Stimulated activated CD4-positive, alpha-beta T cell treated with anti-CD3 and anti-CD28 coated beads, Interleukin-1b, Interleukin-23, amount 100 ng/mL, for 24 hours (primary cell): Measurements from ENCODE around the gene KLHL33.

Source experiments
- DNase-seq, 4 experiments: peaks; one replicate each; pipeline ENCODE4 v3.0.0-alpha.2; 2020; ENCODE audit warnings: low read depth in 4 of 4, low spot score in 1 of 4

The KLHL33 gene, protein sequence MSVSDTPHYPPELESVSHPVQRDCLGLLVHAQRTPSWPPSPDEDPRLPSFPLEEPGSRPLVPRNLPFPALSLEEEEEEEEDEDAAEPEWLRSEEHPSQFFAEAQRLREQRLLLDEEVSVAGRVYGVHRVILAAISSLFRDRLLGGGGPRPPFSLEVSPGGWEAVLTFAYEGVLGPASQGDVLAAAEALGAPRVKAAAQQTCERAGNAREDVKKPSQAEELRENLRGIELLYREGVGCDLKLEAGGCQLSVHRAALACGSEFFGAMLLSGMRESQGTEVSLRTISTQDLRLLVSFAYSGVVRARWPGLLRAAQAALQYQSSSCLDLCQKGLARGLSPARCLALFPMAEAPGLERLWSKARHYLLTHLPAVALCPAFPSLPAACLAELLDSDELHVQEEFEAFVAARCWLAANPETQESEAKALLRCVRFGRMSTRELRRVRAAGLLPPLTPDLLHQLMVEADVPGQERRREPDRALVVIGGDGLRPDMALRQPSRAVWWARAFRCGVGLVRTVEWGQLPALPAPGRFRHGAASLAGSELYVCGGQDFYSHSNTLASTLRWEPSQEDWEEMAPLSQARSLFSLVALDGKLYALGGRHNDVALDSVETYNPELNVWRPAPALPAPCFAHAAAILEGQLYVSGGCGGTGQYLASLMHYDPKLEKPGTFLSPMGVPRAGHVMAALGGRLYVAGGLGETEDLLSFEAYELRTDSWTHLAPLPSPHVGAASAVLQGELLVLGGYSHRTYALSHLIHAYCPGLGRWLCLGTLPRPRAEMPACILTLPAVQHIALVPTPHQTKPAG

DNA sequence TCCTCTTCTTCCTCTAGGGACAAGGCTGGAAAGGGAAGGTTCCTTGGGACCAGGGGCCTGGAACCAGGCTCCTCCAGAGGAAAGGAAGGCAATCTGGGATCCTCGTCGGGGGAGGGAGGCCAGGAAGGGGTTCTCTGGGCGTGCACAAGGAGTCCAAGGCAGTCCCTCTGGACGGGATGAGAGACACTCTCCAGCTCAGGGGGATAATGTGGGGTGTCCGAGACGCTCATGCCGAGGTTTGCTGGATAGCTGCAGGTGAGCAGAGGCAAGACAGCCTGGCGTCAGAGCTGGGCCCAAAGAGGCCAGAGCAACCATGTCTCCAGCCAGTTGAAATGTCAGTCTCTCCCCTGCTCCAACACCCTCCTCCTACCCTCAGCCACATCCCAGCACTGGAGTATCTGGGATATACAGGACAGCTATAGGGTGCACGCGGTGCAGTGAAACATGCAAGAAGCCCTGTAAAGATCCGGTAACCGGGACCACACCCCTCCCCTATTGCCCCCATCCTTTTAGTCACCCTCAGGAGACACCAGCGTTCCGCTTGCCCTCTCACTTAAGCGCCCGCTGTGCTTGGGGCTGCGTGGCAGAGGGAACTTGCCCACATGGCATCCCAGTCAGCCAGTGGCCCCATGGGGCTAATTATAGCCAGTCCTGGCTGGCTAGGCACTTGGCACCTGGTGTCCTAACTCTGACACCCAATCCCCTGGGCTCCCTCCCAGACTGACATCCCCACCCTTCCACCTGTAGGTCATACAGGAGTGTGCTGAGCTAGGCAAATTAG, at the start of gene KLHL33:
Gene KLHL33 (minus strand): TSS at position 585 of the 781 bp plus-strand sequence. CDS start 355 bp downstream, at position 230.
- DNase-seq = no peak

DNA sequence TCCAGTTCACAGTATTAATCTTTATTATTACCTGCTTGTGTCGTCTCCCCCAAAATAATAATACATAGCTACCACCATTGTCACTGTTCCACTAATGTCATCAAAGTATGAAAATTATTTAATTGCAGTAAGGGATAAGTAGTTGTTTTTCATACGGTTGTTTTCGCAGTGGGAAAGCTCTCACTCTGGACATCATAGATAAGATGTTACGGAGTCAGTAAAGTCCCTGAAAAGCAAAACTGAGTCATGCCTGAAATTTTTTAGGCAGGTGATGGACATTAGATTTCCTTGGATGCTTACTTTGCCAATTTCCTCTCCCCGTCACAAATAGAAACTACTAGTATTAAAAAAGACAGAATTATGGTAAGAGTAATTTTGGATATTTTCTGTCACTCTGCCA, 46.4 kb upstream of the KLHL33 start:
- no peak for DNase-seq

DNA sequence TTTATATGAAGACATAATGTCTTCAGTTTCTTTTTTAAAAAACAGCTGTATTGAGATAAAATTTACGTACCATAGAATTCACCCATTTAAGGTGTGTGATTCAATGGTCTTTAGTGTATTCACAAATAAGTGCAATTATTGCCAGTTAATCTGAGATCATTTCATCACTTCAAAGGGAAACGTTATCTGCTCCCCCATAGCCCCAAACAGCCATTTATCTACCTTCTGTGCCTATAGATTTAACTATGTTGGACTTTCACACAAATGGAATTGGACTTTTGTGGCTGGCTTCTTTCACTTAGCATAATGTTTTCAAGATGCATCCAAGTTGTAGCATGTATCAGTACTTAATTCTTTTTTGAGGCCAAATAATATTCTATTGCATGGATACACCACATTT, 42.9 kb upstream of the KLHL33 start:
- no peak for DNase-seq

DNA sequence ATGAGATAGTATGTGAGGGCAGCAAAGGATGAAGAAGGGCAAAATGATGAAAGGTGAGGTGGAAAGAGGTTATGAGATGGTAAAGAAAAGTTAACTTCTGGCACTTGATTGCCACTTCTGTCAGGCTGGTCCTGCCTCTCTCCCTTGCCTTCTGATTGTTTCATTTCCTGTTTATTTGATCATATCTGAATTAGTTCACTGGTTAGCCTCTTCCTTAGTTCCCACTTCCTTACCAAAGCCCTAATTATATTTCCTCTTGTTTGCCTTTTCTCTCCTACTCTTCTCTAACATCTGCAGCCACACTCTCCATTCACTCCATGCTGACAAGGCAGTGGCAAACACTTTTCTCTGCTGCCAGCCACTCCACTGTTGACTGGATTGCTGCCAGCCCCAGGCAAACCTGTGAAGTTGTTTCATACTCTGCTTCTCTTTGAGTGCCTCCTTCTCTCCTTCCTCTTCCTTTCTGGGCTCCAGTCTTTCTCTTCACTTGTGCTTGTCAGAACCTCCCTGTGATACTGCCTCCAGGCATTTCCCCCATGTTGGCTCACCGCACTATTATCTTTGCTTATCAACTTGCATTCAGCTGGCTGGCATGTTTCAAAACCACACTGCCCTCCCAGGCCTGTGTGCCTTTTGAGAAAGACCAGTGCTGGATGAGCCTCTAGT, 41.4 kb upstream of the KLHL33 start:
- DNase-seq = no peak

DNA sequence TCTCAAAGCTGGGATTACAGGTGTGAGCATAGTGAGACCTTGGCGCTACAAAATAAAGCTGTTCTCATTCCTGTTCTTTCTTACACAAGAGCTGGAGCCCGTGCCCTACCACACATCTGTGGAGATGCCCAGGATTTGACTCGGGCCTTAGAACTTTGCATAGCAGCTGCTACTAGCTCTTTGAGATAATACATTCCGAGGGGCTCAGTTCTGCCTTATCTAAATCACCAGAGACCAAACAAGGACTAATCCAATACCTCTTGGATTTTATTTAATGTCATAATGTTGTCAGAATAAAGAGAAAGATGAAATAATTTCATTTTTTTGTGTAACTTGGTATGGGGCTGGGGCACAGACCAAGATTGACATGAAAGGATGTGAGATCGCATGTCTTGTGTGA, 40.8 kb upstream of the KLHL33 start:
- no peak for DNase-seq

DNA sequence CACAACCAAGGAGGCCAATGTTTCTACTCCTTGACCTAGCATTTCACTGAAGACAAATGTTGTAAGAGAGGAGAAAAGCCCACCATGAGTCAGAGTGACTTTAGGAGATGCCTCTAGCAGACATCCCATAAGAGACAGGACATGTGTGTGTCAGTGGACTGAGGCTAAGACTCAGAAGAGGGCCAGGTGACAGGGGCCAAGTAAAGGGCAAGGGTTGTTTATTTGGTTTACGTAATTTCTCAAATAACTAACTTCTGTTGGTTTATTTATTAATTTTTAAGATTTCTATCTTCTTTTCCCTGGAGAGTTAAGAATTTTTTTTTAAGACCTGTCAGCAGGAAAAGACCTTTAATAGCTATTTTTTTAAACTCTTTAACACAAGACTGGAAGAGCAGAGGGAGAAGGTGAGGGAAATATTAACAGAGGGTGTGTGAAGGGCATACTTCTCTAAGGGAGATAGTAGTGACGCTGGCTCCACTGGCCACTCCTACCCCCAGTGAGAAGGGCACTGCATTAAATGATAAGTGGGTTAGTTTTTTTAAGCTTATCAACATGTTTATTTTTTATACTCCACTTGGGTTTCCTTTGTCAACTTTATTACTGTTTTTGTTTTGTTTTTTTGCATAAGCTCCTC, 36.7 kb upstream of the KLHL33 start:
- DNase-seq = no peak

DNA sequence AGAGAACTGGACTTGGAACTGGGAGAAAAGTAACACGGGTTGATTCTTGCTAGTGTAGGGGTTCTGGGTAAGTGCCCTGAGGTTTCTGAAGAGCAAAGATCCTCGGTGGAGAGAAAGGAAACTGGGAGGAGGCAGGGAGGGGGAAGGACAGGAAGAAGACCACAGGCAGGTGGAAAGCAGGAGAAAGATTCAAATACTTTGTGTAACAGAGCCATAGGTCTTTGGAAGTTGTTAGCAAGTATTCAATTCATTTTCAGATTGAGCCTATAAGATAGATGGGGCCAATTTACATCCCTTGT, 34.6 kb upstream of the KLHL33 start:
- no peak for DNase-seq

DNA sequence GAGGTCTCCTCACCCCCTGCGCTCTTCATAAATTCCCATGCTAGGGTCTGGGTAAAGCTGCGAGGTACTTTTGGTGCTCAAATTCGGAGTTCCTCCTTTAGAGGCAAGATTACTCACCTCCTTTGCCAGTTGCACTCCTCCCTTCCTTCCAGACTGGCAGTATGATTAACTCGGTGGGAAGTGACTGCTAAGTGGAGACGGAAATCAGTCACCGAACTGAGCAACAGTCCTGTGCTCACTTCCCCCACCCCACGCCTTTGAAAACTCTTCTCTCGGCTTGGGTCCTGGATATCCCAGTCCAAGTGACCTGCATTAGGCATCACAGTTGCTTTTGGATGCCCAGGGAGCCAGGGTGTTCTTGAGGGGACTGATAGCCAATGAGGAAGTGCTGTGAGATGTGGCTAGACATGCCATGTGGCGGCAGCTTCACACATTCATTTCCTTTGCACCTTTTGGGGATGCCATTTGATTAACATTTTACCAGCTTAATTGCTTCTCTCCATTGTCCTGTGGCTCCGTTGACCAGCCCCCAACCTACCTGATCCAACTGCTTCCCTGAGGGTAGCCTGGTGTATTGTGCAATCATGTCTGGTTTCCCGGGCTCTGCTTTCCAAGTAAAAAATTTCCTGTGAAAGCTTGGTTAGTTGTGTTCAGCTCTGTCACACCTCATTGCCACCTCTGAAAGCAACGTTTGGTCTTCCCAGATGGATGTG, 34.1 kb upstream of the KLHL33 start:
- peak; percentile 30 to 53 (median 42) for DNase-seq

DNA sequence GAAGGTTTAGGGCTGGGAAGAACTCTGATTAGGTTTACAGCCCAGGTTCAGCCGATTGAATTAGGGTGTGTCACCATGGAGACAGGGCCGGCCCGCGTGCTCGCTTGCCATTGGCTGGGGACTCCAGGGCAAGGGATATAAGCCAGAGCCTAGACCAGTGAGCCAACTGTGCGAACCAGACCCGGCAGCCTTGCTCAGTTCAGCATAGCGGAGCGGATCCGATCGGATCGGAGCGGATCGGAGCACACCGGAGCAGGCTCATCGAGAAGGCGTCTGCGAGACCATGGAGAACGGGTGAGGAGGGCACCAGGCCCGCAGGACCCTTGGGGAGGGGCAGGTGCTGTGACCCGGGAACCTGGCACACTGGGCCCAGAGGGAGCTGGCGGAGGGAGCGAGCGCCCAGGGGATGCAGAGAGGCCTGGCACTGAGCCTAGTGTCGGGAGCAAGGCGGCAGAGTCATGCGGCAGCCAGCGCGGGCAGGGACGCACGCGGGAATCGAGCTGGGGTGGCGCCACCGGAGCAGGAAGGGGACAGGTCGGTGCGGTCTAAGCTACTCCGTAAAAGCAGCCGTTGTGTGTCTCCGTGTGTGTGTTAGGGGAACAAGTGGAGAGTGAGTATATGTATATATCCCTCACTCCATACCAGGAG, 33.4 kb upstream of the KLHL33 start, which contains the start of gene PNP:
Gene PNP (plus strand): TSS at position 165 of the 648 bp plus-strand sequence. CDS start 119 bp downstream, at position 284.
- peak; percentile 70 to 86 (median 76) for DNase-seq

DNA sequence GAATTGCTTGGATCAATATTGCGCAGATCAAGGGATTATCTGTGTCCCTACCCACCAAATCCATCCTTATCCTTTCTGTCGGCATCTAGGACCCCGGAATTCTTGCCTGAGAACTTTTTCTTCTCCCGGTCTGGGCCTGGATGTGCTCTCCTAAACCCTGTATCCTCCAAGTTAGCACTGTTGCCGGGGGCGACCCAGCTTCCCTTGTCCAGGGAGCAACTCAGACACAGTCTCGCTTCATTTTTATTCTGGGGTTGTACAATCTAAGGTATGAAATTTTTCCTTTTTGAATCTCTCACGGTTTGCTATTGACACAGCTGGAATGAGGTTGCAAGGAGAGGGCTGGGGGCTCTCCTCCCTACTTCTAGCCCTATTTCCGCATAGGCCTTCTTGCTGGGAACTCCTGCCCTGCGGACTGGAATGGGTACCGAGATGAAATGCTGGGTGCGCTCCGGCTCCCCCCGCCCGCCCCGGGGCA, 32.8 kb upstream of the KLHL33 start:
- no peak for DNase-seq

DNA sequence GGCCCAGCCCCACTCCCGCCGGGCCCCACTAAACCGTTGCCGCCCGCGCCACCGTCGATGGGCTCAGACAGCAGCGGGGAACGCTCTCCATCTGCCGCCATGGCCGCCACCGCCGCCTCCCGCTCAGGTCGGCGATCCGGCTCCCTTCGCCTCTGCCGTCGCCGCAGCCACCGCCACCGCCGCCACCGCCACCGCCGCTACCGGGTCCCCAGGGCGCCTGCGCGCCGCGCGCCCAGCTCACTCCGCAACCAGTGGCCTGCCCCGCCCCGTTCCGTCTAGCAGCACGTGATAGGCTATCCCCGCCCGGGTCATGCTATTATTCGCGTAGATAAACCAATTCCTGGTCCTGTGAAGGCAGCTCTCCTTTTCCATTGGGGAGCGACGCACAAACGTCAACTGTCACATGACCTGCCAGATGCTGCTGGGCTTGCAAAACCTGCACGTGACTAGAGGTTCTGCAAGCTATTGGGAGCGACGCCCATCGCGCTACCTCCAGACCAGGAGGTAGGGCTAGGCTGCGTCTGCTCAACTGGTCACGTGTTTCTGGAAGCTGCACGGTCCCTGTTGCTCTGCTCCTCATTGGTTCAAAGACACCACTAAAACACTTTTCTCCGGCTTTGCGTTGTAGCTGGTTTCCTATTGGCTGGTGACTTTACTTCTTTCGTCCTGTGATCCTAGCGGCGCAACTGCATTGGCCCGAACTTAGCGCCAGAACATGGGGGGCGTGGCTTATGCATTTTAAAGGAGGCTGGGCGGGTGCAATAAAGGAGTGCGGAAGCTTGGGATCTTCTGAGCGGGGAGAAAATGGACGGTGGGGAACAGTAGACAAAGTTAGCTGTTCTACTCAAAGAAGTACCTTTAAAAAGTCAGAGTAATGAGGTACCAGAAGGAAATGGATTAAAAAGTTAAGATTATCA, 25.5 kb upstream of the KLHL33 start, which contains the start of gene PIP4P1:
Gene PIP4P1 (minus strand): TSS at position 210 of the 917 bp plus-strand sequence. CDS start 109 bp downstream, at position 101.
- peak; percentile 93 to 98 (median 96) for DNase-seq

DNA sequence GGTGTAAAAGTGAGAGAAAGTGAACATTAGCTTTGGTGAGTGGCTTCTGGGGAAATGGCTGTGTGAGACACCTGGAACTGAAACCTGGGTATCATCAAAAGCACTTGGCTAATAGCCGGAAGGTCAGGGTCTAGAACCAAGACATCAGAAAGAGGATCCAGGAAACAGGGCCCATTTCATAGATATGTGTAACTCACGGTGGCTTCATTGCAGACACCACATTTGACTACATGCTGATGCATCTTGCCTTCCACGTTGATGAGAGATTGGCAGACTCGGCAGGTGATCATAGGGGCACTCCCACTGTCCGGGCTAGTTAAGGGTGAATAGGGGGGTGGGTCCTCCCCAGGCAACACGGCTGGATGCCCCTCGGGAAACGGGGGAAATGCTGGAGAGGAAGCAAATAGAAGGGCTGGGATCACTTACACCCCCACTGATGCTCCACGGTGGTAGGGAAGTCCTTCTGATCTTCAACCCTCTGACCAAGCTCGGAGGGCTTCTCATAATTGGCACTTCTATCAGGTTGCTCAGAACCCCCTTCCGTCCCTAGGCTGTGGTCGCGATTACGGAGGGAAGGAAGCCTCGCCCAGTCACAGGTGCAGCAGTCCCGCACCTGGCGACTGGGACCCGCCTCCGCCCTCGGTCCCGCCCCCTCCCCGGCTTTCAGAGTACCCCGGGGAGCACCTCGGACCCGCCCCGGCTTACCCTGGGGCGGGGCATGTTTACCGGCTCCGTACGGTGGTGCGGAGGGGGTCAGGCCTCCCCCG, 24.7 kb upstream of the KLHL33 start:
- DNase-seq = peak in 1 of 4 experiments; percentile 28

DNA sequence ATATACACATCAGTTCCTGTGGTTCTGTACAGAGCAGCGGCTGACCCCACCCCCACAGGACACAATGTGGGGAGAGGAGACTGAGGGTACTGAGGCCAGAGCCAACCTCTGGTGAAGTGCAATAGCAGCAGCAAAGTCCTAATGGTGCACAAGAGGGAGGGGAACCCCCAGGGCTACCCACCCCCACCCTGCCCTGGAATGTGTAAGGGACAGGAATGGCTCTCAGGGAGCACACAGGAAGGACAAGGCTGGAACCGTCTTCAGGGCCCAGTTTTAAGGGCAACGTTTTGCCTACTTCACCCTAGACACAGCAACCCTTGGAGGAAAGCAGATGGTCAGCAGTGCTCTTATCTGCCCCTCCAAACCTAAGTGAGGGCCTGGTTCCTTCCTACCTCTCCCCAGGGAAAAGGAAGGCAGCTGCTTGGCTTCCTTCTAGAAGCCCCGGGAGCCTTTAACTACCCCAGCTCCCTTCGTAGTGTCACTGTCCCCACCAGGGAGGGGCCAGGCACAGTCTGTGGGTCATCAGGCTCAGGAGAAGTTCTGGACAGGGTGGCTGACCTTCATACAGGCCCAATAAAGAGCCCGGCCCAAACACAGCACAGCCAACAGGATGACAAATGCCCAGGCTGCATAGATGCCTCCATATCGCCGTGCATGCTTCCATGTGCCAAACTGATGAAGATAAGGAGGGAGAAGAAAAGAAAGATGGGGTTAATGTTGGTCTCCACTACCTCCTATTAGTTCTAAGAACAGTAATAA, 22.2 kb upstream of the KLHL33 start:
- no peak for DNase-seq

DNA sequence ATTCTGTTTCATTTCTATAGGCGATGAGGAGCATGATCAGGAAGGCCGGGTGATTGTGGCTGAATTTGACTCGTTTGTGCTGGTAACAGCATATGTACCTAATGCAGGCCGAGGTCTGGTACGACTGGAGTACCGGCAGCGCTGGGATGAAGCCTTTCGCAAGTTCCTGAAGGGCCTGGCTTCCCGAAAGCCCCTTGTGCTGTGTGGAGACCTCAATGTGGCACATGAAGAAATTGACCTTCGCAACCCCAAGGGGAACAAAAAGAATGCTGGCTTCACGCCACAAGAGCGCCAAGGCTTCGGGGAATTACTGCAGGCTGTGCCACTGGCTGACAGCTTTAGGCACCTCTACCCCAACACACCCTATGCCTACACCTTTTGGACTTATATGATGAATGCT, 21.0 kb upstream of the KLHL33 start:
- DNase-seq = no peak

DNA sequence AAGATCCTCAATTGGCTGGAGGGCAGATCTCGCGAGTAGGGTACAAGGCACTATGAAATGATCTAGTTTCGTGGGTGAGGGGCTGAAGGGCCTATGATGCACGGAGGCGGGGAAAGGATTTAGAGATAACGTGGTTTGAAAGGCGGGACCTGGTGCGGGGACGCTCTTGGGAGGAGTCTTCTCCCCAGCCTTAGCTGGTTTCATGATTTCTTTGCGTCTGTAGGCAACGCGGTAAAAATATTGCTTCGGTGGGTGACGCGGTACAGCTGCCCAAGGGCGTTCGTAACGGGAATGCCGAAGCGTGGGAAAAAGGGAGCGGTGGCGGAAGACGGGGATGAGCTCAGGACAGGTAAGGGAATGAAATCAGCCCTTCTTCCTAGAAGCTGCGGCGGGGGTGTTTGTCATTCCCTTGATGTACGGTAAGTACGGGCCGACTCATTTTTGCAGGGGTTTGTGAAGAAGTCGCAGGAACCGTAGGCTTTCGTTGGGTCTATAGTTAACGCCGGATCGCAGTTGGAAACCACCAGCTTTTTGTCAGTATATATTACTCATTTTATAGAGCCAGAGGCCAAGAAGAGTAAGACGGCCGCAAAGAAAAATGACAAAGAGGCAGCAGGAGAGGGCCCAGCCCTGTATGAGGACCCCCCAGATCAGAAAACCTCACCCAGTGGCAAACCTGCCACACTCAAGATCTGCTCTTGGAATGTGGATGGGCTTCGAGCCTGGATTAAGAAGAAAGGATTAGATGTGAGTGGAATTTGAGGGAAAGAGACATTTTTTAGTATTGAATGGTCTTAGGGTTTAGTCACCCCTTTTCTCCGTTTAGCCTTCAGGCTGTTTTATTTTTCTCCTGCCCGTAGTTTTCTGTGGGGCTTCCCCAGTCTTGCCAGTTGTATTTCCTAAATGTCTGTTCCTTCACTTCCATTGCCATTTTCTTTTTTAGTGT, 19.7 kb upstream of the KLHL33 start:
- DNase-seq = no peak
